ENCODE measurements around the gene SLFN11.

DNA sequence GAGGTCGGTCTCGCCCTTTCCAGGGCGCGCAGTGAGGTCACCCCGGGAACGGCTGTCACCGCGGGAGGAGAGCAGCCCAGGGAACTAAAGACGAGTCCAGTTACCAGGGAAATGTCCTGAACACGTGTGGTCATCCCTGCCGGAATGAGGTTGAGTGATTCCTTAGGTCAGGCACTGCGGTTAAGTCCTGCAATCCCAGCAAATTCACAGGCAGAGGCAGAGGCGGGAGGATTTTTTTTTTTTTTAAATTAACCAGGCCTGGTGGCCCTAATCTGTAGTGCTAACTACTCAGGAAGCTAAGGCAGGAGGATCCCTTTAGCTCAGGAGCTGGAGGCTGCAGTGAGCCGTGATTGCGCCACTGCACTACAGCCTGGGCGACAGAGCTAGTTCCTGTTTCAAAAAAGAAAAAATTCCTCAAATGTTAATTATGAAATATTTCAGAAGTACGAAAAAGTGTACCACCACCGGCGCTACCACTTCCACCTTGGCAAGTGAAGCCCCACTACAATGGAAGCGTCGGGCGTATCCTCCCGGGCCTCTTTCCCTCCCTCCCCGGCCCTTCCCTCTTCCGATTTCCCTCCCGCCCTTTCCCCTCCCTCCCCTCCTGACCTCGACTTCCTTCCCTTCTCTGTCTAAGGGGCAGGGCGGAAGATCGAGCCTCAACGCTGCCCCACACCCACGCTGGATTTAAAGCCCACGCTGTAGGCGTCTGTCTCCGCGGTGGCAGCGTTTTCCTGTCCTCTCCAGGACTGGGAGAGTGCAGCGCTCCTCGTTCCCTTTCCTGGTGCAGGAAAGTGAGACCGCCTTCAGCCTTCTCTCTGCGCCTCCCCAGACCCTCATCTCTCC lies 27.3 kb downstream of the SLFN11 start:
- TF ChIP-seq, protein P1, sequence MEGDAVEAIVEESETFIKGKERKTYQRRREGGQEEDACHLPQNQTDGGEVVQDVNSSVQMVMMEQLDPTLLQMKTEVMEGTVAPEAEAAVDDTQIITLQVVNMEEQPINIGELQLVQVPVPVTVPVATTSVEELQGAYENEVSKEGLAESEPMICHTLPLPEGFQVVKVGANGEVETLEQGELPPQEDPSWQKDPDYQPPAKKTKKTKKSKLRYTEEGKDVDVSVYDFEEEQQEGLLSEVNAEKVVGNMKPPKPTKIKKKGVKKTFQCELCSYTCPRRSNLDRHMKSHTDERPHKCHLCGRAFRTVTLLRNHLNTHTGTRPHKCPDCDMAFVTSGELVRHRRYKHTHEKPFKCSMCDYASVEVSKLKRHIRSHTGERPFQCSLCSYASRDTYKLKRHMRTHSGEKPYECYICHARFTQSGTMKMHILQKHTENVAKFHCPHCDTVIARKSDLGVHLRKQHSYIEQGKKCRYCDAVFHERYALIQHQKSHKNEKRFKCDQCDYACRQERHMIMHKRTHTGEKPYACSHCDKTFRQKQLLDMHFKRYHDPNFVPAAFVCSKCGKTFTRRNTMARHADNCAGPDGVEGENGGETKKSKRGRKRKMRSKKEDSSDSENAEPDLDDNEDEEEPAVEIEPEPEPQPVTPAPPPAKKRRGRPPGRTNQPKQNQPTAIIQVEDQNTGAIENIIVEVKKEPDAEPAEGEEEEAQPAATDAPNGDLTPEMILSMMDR (conservative IDR thresholded peaks at IDR 0.05; ENCODE audit: low read length) = no peak
- no peak for TF ChIP-seq EZH2phosphoT487 (IDR thresholded peaks at IDR 0.05; ENCODE audit: borderline replicate concordance, low read depth, low read length)
